ENCODE data around the gene LRRC14B.

DNA sequence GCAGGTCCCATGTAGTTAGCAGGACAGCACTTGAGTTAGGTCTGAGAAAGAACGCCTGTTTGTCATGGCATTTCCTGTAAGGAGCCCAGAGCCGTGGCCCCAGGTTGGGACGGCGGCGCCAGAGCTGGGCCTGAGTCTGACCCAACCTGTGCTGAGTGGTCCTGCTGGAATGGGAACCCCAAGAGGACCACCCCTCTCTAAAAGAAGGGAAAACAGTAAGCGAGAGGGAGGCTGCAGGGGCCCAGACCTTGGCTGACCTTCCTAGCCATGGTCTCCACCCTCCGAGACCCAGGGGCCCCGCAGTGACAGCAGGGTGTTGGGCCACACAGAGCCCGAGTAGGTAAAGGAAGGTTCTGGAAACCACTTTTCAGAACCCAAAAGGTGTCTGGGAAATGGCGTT, 1.8 kb upstream of the LRRC14B start:
- TF ChIP-seq, protein P1, sequence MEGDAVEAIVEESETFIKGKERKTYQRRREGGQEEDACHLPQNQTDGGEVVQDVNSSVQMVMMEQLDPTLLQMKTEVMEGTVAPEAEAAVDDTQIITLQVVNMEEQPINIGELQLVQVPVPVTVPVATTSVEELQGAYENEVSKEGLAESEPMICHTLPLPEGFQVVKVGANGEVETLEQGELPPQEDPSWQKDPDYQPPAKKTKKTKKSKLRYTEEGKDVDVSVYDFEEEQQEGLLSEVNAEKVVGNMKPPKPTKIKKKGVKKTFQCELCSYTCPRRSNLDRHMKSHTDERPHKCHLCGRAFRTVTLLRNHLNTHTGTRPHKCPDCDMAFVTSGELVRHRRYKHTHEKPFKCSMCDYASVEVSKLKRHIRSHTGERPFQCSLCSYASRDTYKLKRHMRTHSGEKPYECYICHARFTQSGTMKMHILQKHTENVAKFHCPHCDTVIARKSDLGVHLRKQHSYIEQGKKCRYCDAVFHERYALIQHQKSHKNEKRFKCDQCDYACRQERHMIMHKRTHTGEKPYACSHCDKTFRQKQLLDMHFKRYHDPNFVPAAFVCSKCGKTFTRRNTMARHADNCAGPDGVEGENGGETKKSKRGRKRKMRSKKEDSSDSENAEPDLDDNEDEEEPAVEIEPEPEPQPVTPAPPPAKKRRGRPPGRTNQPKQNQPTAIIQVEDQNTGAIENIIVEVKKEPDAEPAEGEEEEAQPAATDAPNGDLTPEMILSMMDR (IDR thresholded peaks at IDR 0.05) = no peak
- TF ChIP-seq POLR2A (IDR thresholded peaks at IDR 0.05) = no peak

Data from testis (tissue), 2 donors.